ENCODE measurements around the gene KCNH2. TPM values are rescaled to one million over a fixed set of nuclear protein-coding genes. Genes with fewer than 3 reads are reported as not detected.

Gene KCNH2
- total RNA-seq, 1 donor from 2014 or later = under 0.01 TPM

DNA sequence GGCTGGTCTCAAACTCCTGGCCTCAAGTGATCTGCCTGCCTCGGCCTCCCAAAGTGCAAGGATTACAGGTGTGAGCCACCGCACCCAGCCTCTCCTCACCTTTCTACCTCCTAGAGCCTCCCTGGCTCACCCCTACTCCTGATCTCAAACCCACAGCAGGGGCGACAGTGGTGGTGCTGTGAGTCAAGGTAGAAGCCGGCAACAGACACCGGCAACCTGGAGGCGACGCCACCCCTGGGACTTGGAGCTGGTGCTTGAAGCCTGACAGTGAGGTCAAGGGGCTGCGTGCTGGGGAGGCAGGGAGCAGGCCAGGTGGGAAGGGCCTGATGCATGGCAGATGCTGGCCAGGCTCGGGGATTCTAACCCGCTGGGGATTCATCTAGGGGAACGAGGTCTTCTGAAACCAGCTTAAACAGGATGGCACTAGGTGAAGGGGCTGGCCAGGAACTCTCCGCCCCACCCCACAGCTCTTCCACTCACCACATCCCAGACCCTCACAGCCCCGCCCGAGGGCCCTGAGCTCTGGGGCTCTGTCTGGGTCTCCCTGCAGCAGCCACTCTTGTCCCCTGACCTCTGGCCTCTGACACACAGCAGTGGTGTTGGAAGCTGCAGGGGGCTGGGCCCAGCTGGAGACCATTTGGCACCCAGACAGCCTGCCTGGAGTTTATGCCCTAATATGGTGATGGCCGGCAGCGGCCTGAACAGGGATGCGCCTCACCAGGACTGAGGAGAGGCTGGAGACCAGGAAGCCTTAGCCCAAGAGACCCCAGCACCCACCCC, 16.4 kb downstream of the KCNH2 start:
- Histone ChIP-seq H3K36me3 (ENCODE audit: control insufficient read depth, insufficient read depth, low read length) (no peaks in the 10 kb centered on the region), H3K27me3 (ENCODE audit: control insufficient read depth, insufficient read depth, low read length) (peaks cover 3% of the 10 kb centered on the region), H3K4me3 (ENCODE audit: low read depth, low read length) (no peak overlapping the region)
- DNase-seq (ENCODE audit: low read depth) (no peak), FAIRE-seq (no peak)
- TF ChIP-seq CTCF (IDR thresholded peaks at IDR 0.05; ENCODE audit: insufficient read depth, low read length, severe bottlenecking) = no peak

GRCh38 chr7:150959739-150960734, 18.1 kb downstream of the KCNH2 start:
- DNase-seq (ENCODE audit: low read depth) = no peak
- H3K36me3 ChIP-seq (ENCODE audit: control insufficient read depth, insufficient read depth, low read length) = no peaks in the 10 kb centered on the region
- no peak for TF ChIP-seq CTCF (IDR thresholded peaks at IDR 0.05; ENCODE audit: insufficient read depth, low read length, severe bottlenecking)
- H3K4me3 ChIP-seq (ENCODE audit: low read depth, low read length) = no peak overlapping the region
- FAIRE-seq = no peak
- peaks cover 6% of the 10 kb centered on the region for H3K27me3 ChIP-seq (ENCODE audit: control insufficient read depth, insufficient read depth, low read length)

- Histone ChIP-seq H3K27me3 (ENCODE audit: control insufficient read depth, insufficient read depth, low read length) (peaks cover 3% of the 10 kb centered on the region), H3K36me3 (ENCODE audit: control insufficient read depth, insufficient read depth, low read length) (no peaks in the 10 kb centered on the region), H3K4me3 (ENCODE audit: low read depth, low read length) (no peak overlapping the region)
- TF ChIP-seq CTCF (IDR thresholded peaks at IDR 0.05; ENCODE audit: insufficient read depth, low read length, severe bottlenecking) = no peak
- DNase-seq (ENCODE audit: low read depth) (no peak), FAIRE-seq (no peak)
Observed at GRCh38 chr7:150959081-150959480, 19.0 kb downstream of the KCNH2 start.

DNA sequence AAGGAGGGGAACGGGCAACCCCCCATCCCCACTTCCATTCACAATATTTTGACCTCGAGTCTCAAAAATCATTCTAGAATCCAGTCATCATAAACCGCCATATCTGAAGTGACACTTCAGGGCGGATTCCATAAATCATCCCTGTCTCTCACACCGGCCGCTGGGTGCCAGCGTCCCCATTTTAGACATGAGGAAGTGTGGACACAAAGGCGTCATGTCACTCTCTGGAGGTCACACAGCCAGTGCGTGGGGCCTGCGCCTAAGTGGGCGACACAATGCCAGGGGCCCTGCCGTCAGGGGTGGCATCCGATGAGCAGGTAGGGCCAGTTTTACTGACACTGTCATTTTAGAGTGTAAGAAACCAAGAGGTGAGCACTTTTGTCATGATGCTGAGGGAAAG, 19.5 kb downstream of the KCNH2 start:
- no peak for FAIRE-seq

GRCh38 chr7:150958062-150958552, 20.0 kb downstream of the KCNH2 start:
- TF ChIP-seq CTCF (IDR thresholded peaks at IDR 0.05; ENCODE audit: insufficient read depth, low read length, severe bottlenecking) = no peak
- DNase-seq (ENCODE audit: low read depth) (no peak), FAIRE-seq (no peak)
- H3K27me3 ChIP-seq (ENCODE audit: control insufficient read depth, insufficient read depth, low read length) = peaks cover 3% of the 10 kb centered on the region
- no peaks in the 10 kb centered on the region for H3K36me3 ChIP-seq (ENCODE audit: control insufficient read depth, insufficient read depth, low read length)
- no peak overlapping the region for H3K4me3 ChIP-seq (ENCODE audit: low read depth, low read length)

More for the DNA sequence above, 19.5 kb downstream of the KCNH2 start:
- no peak for TF ChIP-seq CTCF (IDR thresholded peaks at IDR 0.05; ENCODE audit: insufficient read depth, low read length, severe bottlenecking)
- no peaks in the 10 kb centered on the region for H3K36me3 ChIP-seq (ENCODE audit: control insufficient read depth, insufficient read depth, low read length)
- no peak overlapping the region for H3K4me3 ChIP-seq (ENCODE audit: low read depth, low read length)
- no peak for DNase-seq (ENCODE audit: low read depth)
- peaks cover 3% of the 10 kb centered on the region for H3K27me3 ChIP-seq (ENCODE audit: control insufficient read depth, insufficient read depth, low read length)
